DMS153 (cell line): Measurements from ENCODE around the gene AGBL4.

Experiments
- DNase-seq: peaks from one replicate; lab custom pipeline; 2025; lab: John Stamatoyannopoulos, UW

The AGBL4 gene

DNA sequence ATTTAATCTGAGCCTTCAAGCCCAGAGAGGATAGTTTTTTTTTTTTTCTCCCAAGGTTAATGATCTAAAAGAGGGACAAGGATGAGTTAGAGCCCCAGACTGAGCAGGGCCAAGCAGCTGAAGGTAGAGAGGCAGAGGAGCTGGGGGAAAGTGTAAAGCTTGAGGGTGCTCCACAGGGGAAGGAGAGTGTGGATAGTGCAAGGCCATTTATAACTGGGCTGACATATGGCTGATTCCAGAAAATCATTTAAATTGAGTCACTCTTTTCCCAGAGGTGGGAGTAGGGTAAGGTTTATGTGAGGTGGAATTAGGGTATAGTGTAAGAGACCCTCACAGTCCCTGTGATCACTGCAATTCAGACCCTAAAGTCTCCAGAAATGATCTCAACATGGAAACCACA lies 1302.8 kb downstream of the AGBL4 start:
- DNase-seq: no peak

DNA sequence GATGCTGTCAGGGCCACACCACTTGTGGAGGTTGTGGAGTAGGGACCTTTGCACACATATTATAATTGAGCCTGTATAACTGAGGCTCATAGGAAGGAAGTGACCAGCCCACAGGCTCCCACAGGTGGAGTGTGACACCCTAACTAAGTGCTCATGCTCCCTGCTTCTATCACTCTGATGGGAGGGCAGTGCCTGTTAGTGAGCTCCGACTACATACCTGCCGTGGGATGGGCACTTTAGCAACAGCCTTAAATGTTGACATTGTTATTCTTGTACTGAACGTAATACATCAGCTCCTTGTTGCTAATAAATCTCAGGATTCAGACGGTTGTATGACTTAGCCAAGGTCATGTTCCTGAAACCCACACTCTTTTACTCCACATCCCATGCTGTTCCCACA lies 1305.0 kb downstream of the AGBL4 start:
- DNase-seq: no peak

DNA sequence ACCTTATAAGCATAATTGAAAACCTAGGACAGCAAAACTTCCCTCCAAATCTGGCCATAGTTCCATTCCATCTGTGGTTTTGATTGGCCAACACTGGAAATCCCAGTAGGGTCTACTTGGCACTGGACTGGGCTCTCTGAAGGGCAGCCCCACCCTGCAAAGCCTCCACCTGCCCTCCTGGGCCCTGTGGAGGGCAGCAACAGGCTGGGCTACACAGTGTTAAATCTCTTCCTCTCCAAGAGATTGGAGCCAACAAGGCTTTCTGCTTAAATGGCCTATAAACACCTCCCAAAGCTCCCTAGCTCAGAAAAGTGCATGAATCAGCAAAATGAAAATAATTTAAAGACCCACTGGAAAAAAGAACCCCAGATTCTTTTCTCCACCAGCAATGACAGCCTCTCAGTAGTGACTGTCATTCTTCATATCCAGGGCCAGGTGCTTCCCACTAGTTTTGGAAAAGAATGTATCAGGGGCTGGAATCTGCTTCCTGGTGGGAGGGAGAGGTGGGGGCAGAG lies 1305.6 kb downstream of the AGBL4 start:
- no peak for DNase-seq

DNA sequence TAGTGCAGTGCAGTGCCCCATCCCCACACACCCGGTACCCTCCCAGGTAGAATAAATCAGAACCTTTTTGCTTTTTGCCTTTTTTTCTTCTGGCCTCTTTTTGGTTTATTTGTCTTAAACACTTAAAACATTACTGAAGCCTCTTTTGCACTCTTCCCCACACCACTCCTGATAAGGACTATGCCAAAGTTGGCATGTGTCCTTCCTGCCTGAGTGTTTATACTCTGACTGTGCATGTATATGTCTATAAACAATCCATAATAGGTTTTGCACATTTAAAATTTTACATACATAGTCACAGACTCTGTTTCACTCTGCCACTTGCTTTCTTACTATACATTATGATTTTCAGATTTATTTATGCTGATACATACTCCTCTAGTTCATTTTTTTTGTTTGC lies 1306.7 kb downstream of the AGBL4 start:
- no peak for DNase-seq

DNA sequence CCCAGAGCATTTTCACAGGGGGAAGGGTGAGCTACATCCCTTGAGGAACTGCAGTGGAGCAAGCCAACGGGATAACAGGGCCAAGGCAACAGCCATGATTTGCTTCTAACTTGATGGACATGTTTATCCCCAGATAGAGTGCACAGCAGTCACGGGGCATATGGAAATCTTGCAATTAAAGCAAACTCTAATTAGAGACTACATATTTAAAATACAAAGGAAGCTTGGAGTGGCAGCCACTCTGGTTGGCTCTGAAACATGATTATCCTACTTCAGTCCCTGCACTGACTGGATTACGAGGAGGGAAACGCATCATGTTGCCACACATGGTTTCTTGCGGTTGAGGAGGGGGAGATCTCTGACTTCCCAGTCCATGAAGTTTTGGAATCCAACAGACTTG lies 1307.8 kb downstream of the AGBL4 start:
- DNase-seq: no peak

DNA sequence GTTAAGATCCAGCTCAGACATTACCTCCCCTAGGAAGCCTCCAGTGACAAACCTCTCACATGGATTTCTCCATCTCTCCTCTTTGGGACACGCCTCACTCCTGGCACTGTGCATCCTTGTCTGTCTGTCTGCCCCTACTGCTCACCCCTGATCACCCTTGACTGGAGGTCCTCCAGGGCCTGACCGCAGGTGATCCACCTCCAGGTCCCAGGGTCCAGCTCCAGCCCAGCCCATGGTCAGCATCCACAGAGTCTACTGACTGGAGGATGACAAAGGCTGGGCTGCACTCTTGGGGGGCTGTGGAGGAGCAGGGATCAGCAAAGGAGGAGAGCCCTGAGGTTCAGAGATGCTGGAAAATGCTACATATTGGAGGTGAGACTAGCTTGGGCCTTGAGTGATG lies 1312.8 kb downstream of the AGBL4 start:
- DNase-seq: no peak

DNA sequence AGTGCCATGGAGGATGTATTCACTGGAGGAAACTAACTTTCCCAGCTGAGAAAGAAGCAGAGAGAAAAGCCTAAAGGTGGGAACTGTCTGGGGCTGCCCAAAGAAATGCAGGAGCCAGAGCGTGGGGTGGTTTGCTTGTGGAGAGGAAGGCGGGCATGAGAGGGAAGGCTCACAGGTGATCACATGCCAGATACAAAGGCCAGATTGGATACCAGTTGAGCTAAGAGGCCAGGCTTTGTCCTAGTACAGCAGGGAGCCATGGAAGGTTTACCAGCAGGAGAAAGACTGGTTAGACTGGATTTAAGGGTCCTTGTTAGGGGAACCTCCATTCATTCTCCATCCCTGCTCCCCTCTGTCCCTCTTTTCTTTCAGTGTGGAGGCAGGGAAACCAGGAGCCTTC lies 1313.4 kb downstream of the AGBL4 start:
- DNase-seq: no peak

DNA sequence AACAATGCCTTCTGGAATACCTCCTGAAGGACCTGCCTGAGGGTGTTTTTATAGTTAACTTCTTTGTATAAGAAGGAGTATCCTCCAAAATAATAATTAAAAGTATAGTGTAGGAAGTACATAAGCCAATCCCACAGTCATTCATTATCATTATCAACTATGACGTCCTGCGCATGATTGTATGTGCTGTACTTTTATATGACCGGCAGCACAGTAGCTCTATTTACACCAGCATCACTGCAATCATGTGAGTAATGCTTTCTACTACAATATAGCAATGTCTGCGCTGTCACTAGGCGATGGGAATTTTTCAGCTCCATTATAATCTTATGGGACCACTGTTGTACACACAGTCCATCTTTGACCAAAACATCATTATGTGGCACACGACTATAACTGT lies 1319.0 kb downstream of the AGBL4 start:
- DNase-seq: no peak

DNA sequence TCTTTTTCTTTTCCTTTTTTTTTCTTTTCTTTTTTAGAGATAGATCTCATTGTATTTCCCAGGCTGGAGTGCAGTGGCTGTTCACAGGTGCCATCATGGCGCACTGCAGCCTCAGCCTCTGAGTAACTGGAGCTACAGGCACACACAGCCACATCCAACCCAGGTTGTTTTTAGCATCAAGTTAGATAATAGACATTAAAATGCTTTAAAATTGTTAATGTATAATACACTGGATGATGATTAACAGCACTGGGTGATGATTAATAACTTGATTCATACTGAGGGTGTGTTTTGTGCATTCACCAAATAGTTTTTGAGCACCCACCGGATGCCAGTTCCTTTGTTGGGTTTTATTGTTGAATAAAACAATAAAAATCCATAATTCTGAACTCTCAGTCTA lies 1322.3 kb downstream of the AGBL4 start:
- DNase-seq: no peak

DNA sequence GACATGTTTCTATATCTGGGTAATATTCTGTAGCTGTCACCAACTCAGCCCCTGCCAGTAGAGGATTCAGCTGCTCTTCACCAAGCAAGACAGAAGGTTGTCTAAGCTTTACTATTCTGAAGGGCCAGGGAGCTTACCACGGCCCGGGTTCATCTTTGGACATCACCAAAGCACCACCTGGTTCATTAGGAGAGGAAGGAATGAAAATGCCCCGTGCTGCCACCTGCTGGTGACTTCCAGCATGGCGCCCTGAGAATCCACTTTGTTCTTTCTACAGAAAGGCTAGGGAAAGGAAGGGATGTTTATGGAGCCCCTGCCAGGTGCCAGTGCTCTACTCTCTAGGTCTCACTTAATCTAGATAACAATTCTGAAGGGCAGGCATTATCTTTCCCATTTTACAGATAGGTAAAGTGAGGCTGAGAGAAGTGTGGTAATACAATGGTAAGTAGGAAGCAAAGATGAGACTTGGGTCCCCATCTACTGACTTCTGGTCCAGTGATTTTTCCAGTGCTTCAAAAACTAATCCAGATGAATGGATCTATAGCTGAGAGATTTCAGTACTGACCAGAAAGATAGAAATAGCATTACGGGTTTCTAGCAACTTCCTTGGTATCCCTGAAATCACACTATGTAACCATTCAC lies 1326.6 kb downstream of the AGBL4 start:
- peak; percentile 39 for DNase-seq

DNA sequence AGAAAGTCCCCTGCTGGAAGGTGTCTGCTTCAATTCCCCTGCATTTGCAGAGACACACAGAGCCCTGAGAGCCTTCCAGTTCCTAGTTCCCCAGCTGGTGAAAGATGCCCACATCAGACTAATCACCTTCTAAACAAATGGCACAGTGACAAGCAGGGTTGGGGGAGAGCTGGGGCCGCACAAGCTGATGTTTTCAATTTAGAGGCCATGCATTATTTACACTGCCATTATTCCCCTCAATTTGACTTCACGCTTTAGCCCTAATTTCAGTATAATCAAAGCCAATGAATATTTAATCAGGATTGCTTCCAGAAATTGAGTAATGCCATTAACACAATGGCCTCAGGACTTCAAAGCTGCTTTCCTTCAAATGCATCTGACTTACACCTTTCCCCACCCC lies 1328.6 kb downstream of the AGBL4 start:
- DNase-seq: no peak

DNA sequence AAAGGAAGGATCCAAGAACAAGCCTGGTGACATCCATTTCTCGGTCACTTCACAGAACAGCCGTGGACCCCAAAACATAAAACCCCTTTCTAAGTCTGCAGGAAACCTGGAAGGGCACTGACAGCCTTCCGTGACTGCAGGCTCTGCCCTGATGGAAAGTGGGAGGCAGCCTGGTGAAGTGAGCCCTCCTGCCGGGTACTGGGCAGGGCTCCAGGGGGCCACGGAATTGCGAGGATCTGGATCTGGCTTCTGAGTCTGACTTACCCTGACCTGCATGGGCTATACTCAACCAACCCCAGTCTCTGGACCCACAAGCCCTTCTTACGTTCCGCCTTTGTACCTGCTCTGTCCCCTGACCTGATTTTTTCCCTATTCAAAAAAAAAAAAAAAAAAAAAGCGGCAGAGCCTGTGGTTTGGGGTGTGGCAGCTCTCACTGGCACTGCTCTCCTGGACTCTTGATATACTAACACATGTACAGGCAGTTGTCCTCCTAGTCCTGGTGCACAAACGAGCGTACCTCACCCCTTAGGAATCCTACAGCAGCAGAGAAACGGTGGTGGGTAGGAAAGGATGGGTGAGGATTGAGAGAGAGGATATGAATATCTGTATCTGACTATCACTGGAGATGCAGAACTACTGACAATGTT lies 1330.0 kb downstream of the AGBL4 start:
- DNase-seq: no peak

DNA sequence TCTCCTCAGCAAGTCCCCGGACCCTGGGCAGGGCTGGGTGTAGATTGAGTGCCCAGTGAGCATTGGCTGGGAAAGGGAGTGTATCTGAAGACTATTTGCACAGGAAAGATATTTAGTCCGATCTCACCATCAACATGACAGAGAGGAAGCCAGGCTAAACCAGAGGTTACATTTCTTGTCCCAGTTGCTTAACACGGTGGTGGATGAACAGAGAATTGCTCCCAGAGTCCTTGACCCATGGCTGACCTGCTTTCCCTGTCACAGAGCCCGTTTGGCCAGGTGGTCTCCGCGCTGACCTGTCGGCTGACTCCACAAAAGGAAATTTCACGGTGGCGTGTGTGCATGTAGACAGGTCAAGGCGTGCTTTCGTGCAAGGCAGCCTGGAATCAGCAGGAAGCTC lies 1330.6 kb downstream of the AGBL4 start:
- DNase-seq: no peak

DNA sequence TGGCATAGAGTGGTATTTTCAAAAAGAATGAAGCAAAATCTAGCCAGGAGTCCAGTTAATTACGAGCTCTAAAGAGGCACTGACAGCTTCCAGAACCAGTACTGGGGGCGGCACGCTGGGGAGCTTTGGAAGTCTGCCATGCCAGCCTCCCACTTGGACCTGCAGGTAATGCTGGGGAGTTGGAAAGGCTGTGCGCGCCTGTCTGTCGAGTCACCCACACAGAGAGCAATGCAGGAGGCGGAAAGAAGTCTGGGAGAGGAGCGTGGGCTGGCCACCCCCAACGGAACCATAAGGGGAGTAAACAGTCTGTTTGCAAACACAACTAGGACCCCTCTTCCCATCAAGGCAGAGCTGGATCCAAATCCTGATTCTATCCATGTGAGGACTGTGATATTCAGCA lies 1331.5 kb downstream of the AGBL4 start:
- DNase-seq: no peak

DNA sequence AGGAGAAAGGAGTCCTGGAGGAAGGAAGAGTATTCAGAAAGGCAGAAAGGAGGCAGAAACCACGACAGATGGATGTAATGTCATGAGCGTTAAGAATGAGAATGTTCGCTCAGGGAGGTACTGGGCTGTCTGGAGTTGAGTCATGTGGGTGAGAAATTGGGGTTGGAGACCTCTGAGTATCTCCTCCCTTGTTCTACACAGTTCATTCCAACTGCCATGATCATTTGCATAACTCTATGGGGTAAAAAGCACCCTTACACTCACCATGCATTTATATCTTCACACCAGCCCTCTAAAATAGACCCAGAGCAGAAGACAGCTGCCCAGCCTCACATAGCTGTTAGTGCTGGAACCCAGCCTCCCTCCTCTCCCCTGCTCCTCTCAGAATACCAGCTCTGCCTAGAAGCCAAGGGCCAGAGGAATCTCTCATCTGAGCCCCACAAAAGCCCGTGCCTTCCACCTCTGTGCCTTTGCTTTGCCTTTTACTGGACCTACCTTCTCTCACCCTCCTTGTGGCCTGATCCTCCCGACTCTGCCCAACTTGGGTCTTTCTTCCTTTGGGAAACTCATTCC lies 1332.2 kb downstream of the AGBL4 start:
- DNase-seq: no peak

DNA sequence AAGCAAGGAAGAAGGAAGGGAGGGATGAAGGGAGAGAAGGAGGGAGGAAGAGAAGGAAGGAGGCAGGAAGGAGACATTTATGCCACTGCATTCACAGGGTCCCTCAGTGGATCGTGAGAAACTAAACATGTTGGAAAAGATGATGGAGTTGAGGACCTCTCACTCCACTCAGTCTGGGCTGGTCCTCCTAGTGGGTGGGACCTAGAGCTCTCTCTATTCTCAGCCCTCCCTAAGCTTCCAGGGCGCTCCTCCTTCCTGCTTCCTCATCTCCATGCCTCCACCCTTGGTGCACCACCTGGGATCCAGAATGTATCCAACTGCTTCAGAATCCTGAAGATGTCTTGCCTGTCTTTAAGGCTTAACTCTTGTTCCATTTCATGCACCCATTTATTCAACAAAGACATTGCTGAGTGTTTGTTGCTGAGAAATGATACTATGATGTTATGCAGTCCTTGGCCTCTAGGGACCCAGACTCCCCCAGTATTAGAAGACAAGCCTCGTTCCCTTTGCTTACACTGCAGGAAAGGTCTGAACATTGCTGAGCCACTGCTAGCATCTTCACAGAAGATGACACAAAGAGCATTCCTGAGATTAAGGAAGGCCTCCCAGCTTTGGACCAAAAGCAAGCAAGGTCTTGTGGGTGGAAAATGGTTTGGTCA lies 1335.5 kb downstream of the AGBL4 start:
- peak; percentile 19 for DNase-seq

DNA sequence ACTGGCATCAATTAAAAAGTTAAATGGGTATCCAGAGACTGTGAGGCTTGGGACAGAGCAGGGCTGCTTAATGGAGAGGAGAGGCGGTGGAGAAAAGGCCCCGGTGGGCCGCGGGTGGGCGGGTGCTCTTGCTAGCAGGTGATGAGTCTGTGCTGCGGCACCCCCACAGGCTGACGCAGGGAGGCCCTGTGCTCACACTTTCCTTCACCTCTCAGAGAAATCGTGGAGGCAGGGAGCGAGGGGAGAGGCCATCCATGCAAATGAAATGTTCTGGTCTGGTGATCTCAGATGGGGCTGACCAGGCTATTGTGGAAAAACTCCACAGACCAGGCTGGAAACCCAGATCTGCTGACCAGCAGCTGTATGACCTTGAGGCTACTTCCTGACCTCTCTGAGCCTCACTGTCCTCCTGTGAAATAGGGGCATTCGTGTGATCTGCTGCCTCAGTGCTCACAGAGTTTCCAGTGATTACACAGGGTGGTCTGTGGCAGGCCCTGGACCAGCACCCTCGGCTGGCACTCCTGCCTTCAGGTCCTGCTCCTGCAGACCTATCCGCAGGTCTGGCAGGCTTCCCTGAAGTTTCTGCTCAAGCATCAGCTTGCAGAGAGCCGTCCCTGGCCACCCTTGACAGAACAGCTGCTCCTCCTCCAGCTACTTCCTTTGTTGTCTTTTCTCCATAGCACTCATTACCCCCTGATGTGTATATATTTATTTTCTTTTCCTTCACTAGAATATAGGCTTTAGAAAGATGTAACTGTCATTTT lies 1336.3 kb downstream of the AGBL4 start:
- peak; percentile 40 for DNase-seq

DNA sequence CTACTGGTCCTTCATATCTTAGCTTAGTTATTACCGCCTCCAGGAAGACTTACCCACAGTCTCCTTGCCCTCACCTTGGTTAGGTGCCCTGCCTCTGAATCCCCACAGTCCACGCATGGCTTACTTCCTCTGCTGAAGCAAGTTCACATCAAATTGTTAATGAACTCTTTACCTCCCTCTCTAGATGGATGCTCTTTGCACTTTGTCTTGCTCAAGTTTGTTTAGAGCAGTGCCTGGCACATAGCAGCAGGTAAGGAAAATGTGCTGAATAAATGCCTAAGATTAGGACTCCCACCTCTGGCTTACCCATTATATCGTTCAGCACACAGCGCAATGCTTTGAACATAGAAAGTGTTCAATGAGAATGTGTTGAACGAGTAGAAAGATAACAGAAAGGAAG lies 1337.6 kb downstream of the AGBL4 start:
- DNase-seq: no peak

DNA sequence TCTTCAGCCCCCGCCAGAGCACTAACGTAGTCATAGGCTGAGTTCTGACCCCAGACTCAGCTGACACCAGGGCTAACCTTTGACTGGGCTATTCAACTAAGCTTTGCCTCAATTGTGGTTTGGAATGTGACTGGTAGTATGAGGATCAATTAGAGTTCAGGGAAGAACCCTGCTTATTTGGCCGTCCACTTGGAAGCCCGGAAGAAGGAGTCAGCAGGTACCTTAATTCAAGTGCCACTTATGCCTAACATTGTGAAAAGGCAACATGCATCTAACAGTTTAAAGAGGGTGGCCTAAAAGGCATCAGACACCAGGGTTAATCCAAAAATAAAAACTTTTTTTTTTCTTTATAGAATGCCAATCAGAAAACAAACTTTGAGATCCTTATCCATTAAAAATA lies 1339.4 kb downstream of the AGBL4 start:
- no peak for DNase-seq

DNA sequence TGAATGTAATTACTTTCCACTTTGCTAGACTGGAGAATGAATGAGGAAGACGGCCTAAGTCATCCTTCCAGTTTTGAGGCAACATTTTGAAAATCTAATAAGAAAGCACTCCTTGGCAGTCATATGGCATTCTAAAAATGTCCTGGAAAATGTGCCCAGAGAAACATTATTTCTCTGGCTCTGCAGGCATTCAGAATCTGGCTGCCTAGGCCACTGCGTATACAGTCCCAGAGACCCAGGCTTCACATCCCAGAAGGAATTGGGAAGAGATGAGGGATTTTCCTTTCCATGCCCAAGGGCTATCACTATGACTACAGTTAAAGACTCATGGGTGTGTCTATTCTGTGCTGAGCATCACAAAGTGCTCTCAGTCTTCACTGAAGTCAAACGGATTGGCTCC lies 1339.9 kb downstream of the AGBL4 start:
- no peak for DNase-seq

DNA sequence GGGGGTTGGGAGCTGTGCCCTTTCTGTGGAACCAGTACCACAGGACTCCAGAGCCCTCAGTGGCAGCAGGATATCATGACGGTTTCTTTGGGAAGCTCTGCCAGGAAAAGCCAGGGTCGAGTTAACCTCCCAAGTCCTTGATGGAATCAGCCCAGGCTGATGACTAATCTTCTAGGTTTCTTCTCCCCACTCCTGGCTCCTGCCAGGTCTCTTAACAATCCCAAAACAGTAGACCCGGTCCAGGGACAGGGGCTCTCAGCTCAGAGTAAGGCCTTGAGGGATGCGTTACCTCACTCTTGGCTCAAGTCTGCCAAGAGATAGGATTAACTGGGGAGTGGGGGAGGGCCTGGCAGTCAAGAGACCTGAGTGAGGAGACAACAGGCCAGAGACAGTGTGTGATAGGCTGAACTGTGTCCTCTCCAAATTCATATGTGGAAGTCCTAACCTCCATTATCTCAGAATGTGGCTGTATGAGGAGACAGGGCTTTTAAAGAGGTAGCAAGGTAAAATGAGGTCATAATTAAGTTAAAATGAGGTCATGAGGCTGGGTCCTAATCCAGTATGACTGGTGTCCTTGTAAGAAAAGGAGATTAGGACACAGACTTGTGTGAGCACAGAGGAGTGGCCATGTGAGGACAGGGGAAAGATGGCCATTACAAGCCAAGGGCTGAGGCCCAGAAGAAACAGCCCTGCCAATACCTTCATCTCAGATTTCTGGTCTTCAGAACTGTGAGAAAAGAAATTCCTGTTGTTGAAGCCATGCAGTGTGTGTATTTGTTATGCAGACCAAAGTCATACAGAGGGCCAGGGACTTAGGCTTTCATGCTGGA lies 1342.1 kb downstream of the AGBL4 start:
- no peak for DNase-seq
